Activated CD4-positive, alpha-beta T cell treated with anti-CD3 and anti-CD28 coated beads, Interleukin-2, amount 50 U/mL, for 48 hours (primary cell): ENCODE results near the gene SPECC1.
"Not testable (repeated sequence)": the region's sequence is repeated elsewhere in the genome, so short reads cannot be mapped to it uniquely, and the experiment has no call there.

Experiments
- DNase-seq, 2 experiments: peaks; one replicate each; pipeline ENCODE4 v3.0.0-alpha.2; 2020

SPECC1 gene

GRCh38 chr17:20095336-20096080 is 86.3 kb downstream of the SPECC1 start:
- DNase-seq = no peak

- no peak for DNase-seq
These were observed 87.3 kb downstream of the SPECC1 start for GRCh38 chr17:20096430-20096829.

- DNase-seq = no peak
These were observed 88.2 kb downstream of the SPECC1 start for GRCh38 chr17:20097330-20097729.

- no peak for DNase-seq
These were observed 89.2 kb downstream of the SPECC1 start for GRCh38 chr17:20098314-20098713.

GRCh38 chr17:20100806-20101205 is 91.6 kb downstream of the SPECC1 start:
- not testable (repeated sequence) for DNase-seq

GRCh38 chr17:20103454-20104446 is 94.6 kb downstream of the SPECC1 start:
- no peak for DNase-seq

- peak in 1 of 2 experiments; percentile 7 for DNase-seq
These were observed 96.6 kb downstream of the SPECC1 start for GRCh38 chr17:20105539-20106280.

- DNase-seq = not testable (repeated sequence)
These were observed 97.3 kb downstream of the SPECC1 start for GRCh38 chr17:20106446-20106845.

GRCh38 chr17:20109076-20109475 is 99.9 kb downstream of the SPECC1 start:
- no peak for DNase-seq

GRCh38 chr17:20111538-20111937 is 102.4 kb downstream of the SPECC1 start:
- no peak for DNase-seq

GRCh38 chr17:20114466-20114865 is 105.3 kb downstream of the SPECC1 start:
- DNase-seq = no peak

- peak; percentile 46 to 60 for DNase-seq
These were observed 107.6 kb downstream of the SPECC1 start for GRCh38 chr17:20116683-20117309.

- no peak for DNase-seq
These were observed 109.1 kb downstream of the SPECC1 start for GRCh38 chr17:20118280-20118679.

- no peak for DNase-seq
These were observed 111.7 kb downstream of the SPECC1 start for GRCh38 chr17:20120836-20121235.

- DNase-seq = peak; percentile 67 to 78
These were observed 112.4 kb downstream of the SPECC1 start for GRCh38 chr17:20121359-20122253.

- DNase-seq = no peak
These were observed 113.2 kb downstream of the SPECC1 start for GRCh38 chr17:20122254-20122879.

GRCh38 chr17:20123209-20123608 is 114.0 kb downstream of the SPECC1 start:
- DNase-seq = no peak

- no peak for DNase-seq
These were observed 116.6 kb downstream of the SPECC1 start for GRCh38 chr17:20125724-20126123.

GRCh38 chr17:20127360-20128035 is 118.3 kb downstream of the SPECC1 start:
- DNase-seq = no peak

- DNase-seq = no peak
These were observed 119.0 kb downstream of the SPECC1 start for GRCh38 chr17:20128036-20128667.
